DMS 273 (cell line): ENCODE results near the gene CHDH.

Source experiments
- DNase-seq: peaks from one replicate; lab custom pipeline; 2025; ENCODE audit not compliant: unreplicated experiment; lab: John Stamatoyannopoulos, UW

The CHDH gene

GRCh38 chr3:53794597-53794996 lies 51.6 kb downstream of the CHDH start:
- DNase-seq, result no peak

- no peak for DNase-seq
Measured at GRCh38 chr3:53792866-53793265, 53.4 kb downstream of the CHDH start.

GRCh38 chr3:53791317-53791716 lies 54.9 kb downstream of the CHDH start:
- no peak for DNase-seq

DNA sequence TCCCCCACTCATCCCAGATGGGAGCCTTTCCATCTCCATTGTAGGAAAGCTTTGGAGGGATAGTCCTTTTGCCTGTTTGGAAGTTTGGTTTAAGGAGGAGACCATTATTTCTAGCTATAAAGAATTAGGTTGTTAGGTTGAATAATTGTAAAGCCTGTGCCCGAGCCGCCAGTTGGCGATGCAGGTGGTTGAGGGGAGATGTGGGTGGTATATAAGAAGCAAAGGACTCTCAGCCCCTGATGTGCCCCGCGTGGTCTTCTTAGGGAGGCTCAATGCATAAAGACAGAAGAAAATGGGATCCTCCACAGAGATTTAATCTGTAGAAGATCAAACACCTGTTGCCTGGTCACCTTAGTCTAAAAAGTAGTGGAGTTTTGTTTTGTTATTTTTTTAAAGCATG lies 55.7 kb downstream of the CHDH start:
- DNase-seq, result no peak

DNA sequence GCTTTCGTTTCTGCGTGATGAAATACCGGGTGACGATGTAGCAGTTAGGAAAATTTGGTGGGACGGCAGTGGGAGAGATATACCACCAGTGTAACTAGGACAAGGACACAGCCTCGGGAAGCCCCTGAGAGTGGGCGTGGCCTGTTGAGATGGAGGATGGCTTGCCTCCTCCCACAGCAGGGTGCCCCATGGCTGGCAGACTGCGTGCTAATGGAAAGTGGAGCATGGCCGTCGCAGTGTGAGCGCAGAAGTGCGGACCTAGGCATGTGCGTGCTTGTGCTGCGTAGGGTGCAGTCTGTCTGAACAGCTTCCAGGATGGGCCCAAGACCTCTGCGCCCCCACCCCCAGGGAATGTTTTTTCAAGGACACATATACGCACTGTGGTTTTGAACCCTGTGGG lies 56.8 kb downstream of the CHDH start:
- DNase-seq, result no peak

DNA sequence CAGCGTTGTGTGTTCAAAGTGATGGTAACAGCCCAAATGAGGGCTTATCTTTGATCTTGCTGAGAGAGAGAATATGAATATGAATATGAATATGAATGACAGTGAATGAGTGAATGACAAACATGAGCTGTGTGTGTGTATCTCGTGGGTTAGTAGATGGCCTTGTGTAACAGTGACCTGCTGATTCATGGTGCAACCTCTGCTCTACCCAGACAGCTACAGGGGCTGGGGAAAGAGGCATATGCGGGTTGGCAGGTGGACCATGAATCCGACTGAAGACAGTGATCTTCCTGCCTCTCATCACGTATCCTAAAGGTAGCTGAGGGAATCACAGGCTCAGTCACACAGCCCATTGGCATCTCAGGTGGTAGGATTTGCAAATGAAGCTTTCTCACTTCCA lies 58.2 kb downstream of the CHDH start:
- DNase-seq, result no peak

GRCh38 chr3:53787016-53787415 lies 59.2 kb downstream of the CHDH start:
- DNase-seq, result no peak

GRCh38 chr3:53780806-53781205 lies 65.4 kb downstream of the CHDH start:
- no peak for DNase-seq

DNA sequence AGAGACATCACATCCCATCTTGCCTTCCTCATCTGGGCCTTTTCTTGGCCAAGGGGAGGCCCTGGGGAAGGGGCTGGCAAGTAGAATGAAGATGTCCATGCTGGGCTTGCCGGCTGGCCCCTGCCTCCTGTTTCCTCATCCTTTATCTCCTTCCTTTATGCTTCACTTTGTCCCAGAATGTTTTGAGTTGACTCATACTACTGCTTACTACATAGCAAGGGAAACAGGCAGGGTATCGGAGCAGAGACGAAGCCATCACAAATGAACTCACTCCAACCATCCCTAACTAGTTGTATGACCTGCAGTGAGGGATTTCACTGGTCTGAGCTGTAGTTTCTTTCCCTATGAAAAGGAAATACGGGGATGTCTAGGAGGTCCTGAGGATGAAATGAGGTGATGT lies 66.0 kb downstream of the CHDH start:
- DNase-seq, result no peak

DNA sequence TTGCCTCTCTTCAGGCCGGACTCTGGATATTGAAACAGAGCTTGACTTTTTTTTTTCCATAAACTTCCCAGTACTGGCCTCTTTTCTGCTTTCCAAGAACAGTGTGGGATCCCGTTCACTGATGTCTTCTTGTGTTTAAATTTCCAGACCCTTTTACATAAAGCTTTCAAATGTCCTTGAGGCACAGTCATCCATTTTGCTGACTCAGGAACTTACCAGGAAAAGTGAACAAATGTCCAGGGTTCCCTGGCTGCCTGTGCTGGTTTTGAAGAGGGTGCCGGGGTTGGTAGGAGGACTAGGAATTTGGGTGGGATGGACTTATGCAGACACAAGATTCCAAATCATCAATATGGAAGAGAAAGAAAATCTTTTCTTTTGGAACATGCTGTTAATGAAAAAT lies 68.1 kb downstream of the CHDH start:
- no peak for DNase-seq

DNA sequence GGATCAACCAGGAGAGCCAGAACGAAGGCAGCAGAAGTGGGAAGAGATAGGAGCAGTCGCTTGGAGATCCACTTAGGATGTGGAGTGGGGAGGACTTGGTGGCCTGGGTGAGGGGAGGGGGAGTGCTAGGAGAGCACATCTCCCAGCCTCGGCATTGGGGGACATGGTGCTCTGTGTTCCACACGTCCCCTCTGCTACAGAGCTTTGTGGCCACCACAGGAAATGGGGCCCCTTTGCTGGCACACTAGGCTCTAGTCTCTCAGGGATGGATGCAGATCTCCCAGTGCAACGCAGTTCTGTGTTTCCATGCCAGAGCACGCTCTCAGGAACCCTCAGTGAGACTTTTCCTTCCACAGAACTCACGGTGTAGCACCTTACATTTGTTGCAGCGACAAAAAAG lies 68.8 kb downstream of the CHDH start:
- no peak for DNase-seq

- DNase-seq, result no peak
Measured at GRCh38 chr3:53776494-53777101, 69.6 kb downstream of the CHDH start.

GRCh38 chr3:53775834-53776251 lies 70.4 kb downstream of the CHDH start:
- DNase-seq, result no peak

DNA sequence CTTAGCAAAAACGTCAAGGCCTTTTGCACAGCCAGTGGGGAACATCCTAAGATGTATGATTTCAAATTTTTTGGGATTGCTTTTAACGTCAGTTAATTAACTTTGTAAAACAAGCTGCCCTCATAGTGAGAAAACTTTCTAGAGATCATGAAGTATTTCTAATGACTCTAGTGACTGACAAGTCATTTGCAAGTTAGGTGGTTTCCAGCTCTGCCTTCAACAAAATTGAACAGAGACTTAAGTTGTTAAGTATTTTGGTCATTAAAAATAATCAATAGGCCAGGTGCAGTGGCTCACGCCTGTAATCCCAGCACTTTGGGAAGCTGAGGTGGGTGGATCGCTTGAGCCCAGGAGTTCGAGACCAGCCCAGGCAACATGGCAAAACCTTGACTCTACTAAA lies 71.2 kb downstream of the CHDH start:
- no peak for DNase-seq

DNA sequence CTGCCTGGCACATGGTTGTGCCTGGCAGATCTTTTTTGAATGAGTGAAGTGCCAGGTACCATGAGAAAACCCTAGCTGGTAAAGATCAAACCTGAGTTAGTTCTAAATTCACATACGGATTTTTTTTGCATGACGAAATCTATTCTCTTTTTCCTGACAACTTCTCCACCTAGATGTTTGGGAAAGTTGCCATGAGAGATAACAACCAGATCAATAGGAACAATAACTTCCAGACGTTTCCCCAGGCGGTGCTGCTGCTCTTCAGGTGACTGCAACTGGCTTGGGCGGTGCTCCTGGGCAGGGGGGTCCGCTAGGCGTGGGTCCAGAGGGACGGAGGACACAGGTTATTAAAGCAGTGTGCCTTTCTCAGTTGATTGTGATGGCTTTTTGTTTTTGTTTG lies 71.8 kb downstream of the CHDH start:
- DNase-seq, result no peak

- DNase-seq, result no peak
Measured at GRCh38 chr3:53773611-53774368, 72.4 kb downstream of the CHDH start.

DNA sequence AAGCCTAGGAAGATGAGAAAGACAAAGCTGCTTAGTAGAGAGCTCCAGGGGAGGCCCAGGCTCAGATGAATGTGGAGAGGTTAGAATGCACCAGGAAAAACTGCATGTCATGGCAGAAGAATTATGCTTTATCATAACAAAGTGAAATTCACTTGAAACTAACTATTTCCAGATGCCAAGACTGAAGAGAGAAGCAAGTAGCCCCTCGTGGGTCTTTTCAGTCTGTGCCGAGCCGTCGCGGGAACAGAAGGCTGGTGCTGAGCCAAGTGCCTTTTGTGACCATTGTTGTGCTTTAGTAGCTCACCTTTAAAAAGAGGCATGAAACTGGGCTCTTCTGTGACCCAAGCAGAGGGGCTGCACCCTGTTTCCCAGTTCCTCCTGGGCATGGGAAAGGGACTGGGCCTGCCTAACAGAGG lies 73.2 kb downstream of the CHDH start:
- DNase-seq, result no peak

GRCh38 chr3:53772562-53772961 lies 73.7 kb downstream of the CHDH start:
- no peak for DNase-seq

GRCh38 chr3:53768478-53769459 lies 77.5 kb downstream of the CHDH start:
- DNase-seq, result no peak

- no peak for DNase-seq
Measured at GRCh38 chr3:53766706-53767105, 79.5 kb downstream of the CHDH start.

GRCh38 chr3:53765753-53766152 lies 80.5 kb downstream of the CHDH start:
- DNase-seq, result no peak
